ENCODE data around the gene IL22RA2. TPM values are rescaled to one million over a fixed set of nuclear protein-coding genes. Genes with fewer than 3 reads are reported as not detected.

IL22RA2 gene
- total RNA-seq, 1 experiment from 2014 or later, result not detected

DNA sequence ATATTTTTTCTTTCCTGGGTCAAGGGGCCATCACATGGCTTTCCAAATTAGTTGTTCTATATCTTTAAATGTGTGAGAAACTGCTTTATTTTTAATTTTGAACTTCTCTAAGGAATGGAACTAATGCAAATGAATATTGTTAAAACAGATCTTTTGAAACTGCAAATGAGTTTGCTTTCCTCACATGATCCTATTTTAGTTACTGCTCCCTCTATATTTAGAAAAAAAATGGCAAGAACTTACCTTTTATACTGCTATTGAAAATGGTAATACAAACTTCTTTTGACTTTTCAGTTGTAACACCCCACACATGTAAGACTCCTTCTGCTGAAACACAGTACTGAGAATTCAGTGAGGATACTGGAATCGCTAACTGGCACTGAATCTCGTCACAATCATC, 29.8 kb upstream of the IL22RA2 start:
- ATAC-seq (no peak), DNase-seq (ENCODE audit: low read depth, low spot score) (no peak)
- TF ChIP-seq, protein P1, sequence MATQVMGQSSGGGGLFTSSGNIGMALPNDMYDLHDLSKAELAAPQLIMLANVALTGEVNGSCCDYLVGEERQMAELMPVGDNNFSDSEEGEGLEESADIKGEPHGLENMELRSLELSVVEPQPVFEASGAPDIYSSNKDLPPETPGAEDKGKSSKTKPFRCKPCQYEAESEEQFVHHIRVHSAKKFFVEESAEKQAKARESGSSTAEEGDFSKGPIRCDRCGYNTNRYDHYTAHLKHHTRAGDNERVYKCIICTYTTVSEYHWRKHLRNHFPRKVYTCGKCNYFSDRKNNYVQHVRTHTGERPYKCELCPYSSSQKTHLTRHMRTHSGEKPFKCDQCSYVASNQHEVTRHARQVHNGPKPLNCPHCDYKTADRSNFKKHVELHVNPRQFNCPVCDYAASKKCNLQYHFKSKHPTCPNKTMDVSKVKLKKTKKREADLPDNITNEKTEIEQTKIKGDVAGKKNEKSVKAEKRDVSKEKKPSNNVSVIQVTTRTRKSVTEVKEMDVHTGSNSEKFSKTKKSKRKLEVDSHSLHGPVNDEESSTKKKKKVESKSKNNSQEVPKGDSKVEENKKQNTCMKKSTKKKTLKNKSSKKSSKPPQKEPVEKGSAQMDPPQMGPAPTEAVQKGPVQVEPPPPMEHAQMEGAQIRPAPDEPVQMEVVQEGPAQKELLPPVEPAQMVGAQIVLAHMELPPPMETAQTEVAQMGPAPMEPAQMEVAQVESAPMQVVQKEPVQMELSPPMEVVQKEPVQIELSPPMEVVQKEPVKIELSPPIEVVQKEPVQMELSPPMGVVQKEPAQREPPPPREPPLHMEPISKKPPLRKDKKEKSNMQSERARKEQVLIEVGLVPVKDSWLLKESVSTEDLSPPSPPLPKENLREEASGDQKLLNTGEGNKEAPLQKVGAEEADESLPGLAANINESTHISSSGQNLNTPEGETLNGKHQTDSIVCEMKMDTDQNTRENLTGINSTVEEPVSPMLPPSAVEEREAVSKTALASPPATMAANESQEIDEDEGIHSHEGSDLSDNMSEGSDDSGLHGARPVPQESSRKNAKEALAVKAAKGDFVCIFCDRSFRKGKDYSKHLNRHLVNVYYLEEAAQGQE (IDR thresholded peaks at IDR 0.05; ENCODE audit: insufficient read depth in 1 of 2, low read depth in 2 of 2, low read length in 1 of 2), result no peak
- TF ChIP-seq POLR2AphosphoS5 (IDR thresholded peaks at IDR 0.05; ENCODE audit: low read depth, low read length), result no peak
- TF ChIP-seq SIN3A (IDR thresholded peaks at IDR 0.05; ENCODE audit: borderline replicate concordance, insufficient read depth, low read depth, low read length), result no peak
- TF ChIP-seq, protein P2, sequence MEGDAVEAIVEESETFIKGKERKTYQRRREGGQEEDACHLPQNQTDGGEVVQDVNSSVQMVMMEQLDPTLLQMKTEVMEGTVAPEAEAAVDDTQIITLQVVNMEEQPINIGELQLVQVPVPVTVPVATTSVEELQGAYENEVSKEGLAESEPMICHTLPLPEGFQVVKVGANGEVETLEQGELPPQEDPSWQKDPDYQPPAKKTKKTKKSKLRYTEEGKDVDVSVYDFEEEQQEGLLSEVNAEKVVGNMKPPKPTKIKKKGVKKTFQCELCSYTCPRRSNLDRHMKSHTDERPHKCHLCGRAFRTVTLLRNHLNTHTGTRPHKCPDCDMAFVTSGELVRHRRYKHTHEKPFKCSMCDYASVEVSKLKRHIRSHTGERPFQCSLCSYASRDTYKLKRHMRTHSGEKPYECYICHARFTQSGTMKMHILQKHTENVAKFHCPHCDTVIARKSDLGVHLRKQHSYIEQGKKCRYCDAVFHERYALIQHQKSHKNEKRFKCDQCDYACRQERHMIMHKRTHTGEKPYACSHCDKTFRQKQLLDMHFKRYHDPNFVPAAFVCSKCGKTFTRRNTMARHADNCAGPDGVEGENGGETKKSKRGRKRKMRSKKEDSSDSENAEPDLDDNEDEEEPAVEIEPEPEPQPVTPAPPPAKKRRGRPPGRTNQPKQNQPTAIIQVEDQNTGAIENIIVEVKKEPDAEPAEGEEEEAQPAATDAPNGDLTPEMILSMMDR (IDR thresholded peaks at IDR 0.05), result no peak
- no peak for TF ChIP-seq TCF7L2 (IDR thresholded peaks at IDR 0.05; ENCODE audit: low read depth, low read length)
- Histone ChIP-seq H3K9me3 (ENCODE audit: control insufficient read depth, insufficient read depth, low read depth, low read length) (no peaks in the 10 kb centered on the region), H3K36me3 (ENCODE audit: control insufficient read depth, insufficient read depth, low read length) (no peaks in the 10 kb centered on the region; the same call in 1 of the 2 replicates), H3K4me3 (ENCODE audit: low read depth in 2 of 2, low read length in 2 of 2) (no peak overlapping the region), H3K27ac (ENCODE audit: low read length) (no peak overlapping the region), H3K27me3 (ENCODE audit: control insufficient read depth, insufficient read depth, low read length) (no peaks in the 10 kb centered on the region), H3K4me1 (ENCODE audit: control insufficient read depth, insufficient read depth, low read length) (no peaks in the 10 kb centered on the region)
- CTCF ChIA-PET, result no interaction called here
- in situ Hi-C loops (cut with HindIII; ENCODE audit: low pct_unique_long_range_greater_than_20kb, low sequenced_read_pairs) (no loop called here), intact Hi-C loops (cut with micrococcal nuclease; ENCODE audit: unreplicated experiment) (no loop called here)
- POLR2A ChIA-PET, result no interaction called here
- TSS peak; percentile 28 for BruUV-seq (replicated peaks)

DNA sequence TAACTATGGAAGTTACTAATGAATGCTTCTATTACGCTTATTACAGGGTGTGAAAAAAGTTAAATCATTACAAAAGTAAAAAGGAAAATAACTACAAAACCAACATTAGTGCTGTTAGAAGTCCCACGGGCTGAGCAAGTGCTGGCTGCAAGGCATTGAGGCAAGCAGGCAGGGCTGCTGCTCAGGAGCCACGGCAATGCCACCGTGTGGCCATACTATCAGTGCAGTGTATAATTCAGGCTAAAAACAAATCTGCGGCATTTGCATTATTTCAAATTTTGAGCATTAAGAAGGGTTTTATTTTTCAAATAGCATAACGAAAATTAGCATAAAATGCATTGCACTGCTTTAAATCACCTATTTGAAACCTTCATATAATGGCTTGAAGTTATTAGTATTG, 28.6 kb upstream of the IL22RA2 start:
- H3K36me3 ChIP-seq (ENCODE audit: control insufficient read depth, insufficient read depth, low read length), result no peaks in the 10 kb centered on the region; the same call in 1 of the 2 replicates
- peak; percentile 68; the same call in 1 of the 2 replicates for ATAC-seq

More for the DNA sequence above, 28.6 kb upstream of the IL22RA2 start:
- intact Hi-C loops (cut with micrococcal nuclease; ENCODE audit: unreplicated experiment) (no loop called here), in situ Hi-C loops (cut with HindIII; ENCODE audit: low pct_unique_long_range_greater_than_20kb, low sequenced_read_pairs) (no loop called here)
- POLR2A ChIA-PET, result no interaction called here
- no peak overlapping the region for H3K4me3 ChIP-seq (ENCODE audit: low read depth in 2 of 2, low read length in 2 of 2)
- BruUV-seq (replicated peaks), result no TSS peak
- TF ChIP-seq, protein P2 (IDR thresholded peaks at IDR 0.05), result peak; percentile 62
- TF ChIP-seq POLR2AphosphoS5 (IDR thresholded peaks at IDR 0.05; ENCODE audit: low read depth, low read length), result no peak
- no peaks in the 10 kb centered on the region for H3K27me3 ChIP-seq (ENCODE audit: control insufficient read depth, insufficient read depth, low read length)
- H3K27ac ChIP-seq (ENCODE audit: low read length), result no peak overlapping the region
- CTCF ChIA-PET, result no interaction called here
- no peaks in the 10 kb centered on the region for H3K4me1 ChIP-seq (ENCODE audit: control insufficient read depth, insufficient read depth, low read length)
- no peaks in the 10 kb centered on the region for H3K9me3 ChIP-seq (ENCODE audit: control insufficient read depth, insufficient read depth, low read depth, low read length)
- no peak for DNase-seq (ENCODE audit: low read depth, low spot score)

Measured in Panc1 (cell line).